H9 (cell line): Measurements from ENCODE around the gene POLE2. TPM values are rescaled to one million over a fixed set of nuclear protein-coding genes. Genes with fewer than 3 reads are reported as not detected.

Experiments used
- DNase-seq: peaks from one replicate; pipeline ENCODE4 v3.0.0-alpha.2; 2017
- H2AFZ ChIP-seq: one replicate; pipeline ENCODE4 v1.6.1; 2013; ENCODE audit warnings: mild to moderate bottlenecking, low read length, control low read depth, moderate library complexity
- H2AK5ac ChIP-seq: 2 replicates; pipeline ENCODE4 v1.6.1; 2013; ENCODE audit warnings: low read length, control low read depth, mixed read lengths; ENCODE audit not compliant: insufficient read length
- H2BK120ac ChIP-seq: one replicate; pipeline ENCODE4 v1.6.1; 2013; ENCODE audit warnings: low read depth, mild to moderate bottlenecking, low read length, control low read depth, inconsistent platforms; ENCODE audit not compliant: poor library complexity, severe bottlenecking
- H2BK12ac ChIP-seq: 2 replicates; pipeline ENCODE4 v1.6.1; 2013; ENCODE audit warnings: low read length, control low read depth, mixed read lengths, low read depth; ENCODE audit not compliant: insufficient read length
- H2BK15ac ChIP-seq: 2 replicates; pipeline ENCODE4 v1.6.1; 2013; ENCODE audit warnings: low read depth, low read length, control low read depth
- H2BK20ac ChIP-seq: one replicate; pipeline ENCODE4 v1.6.1; 2013; ENCODE audit warnings: low read depth, mild to moderate bottlenecking, low read length, control low read depth, inconsistent platforms; ENCODE audit not compliant: poor library complexity, severe bottlenecking
- H2BK5ac ChIP-seq: 2 replicates; pipeline ENCODE4 v1.6.1; 2013; ENCODE audit warnings: low read length, control low read depth, mixed read lengths; ENCODE audit not compliant: insufficient read length
- H3K14ac ChIP-seq: 2 replicates; pipeline ENCODE4 v1.6.1; 2013; ENCODE audit warnings: low read length, control low read depth; ENCODE audit not compliant: insufficient read depth
- H3K18ac ChIP-seq: 2 replicates; pipeline ENCODE4 v1.6.1; 2013; ENCODE audit warnings: low read depth, mild to moderate bottlenecking, mixed read lengths, low read length, control low read depth; ENCODE audit not compliant: insufficient read length
- H3K23ac ChIP-seq: 2 replicates; pipeline ENCODE4 v1.6.1; 2013; ENCODE audit warnings: low read length, control low read depth, mixed read lengths, low read depth; ENCODE audit not compliant: insufficient read length
- H3K23me2 ChIP-seq: 2 replicates; pipeline ENCODE4 v1.6.1; 2013; ENCODE audit warnings: low read depth, mild to moderate bottlenecking, mixed read lengths, low read length, control low read depth; ENCODE audit not compliant: insufficient read length, poor library complexity, severe bottlenecking
- H3K27ac ChIP-seq: 2 replicates; pipeline ENCODE4 v1.5.1; 2013; ENCODE audit warnings: low read length, control low read depth, mixed read lengths, low read depth; ENCODE audit not compliant: insufficient read length
- H3K27me3 ChIP-seq: 2 replicates; pipeline ENCODE4 v1.6.1; 2013; ENCODE audit warnings: low read length, control low read depth, inconsistent platforms; ENCODE audit not compliant: insufficient read depth
- H3K4ac ChIP-seq: 2 replicates; pipeline ENCODE4 v1.6.1; 2013; ENCODE audit warnings: low read depth, mild to moderate bottlenecking, control low read depth, inconsistent platforms, low read length, moderate library complexity
- H3K4me1 ChIP-seq: 2 replicates; pipeline ENCODE4 v1.6.1; 2013; ENCODE audit warnings: low read length, control low read depth, inconsistent platforms; ENCODE audit not compliant: insufficient read depth
- H3K4me2 ChIP-seq: 2 replicates; pipeline ENCODE4 v1.6.1; 2013; ENCODE audit warnings: low read length, control low read depth, mixed read lengths; ENCODE audit not compliant: insufficient read length, insufficient read depth
- H3K56ac ChIP-seq: 2 replicates; pipeline ENCODE4 v1.6.1; 2013; ENCODE audit warnings: low read depth, mild to moderate bottlenecking, mixed read lengths, low read length, control low read depth; ENCODE audit not compliant: insufficient read length
- H3K79me1 ChIP-seq: 2 replicates; pipeline ENCODE4 v1.6.1; 2013; ENCODE audit warnings: low read depth, mild to moderate bottlenecking, moderate library complexity, low read length, control low read depth, inconsistent platforms; ENCODE audit not compliant: insufficient read depth, poor library complexity, severe bottlenecking
- H3K79me2 ChIP-seq: 2 replicates; pipeline ENCODE4 v1.6.1; 2013; ENCODE audit warnings: low read length, control low read depth, inconsistent platforms; ENCODE audit not compliant: insufficient read depth
- H3K9ac ChIP-seq: 2 replicates; pipeline ENCODE4 v1.6.1; 2013; ENCODE audit warnings: low read length, control low read depth, mixed read lengths; ENCODE audit not compliant: insufficient read length; ENCODE audit errors: extremely low read depth
- H3K9me3 ChIP-seq: one replicate; pipeline ENCODE4 v1.6.1; 2013; ENCODE audit warnings: low read depth, low read length, inconsistent platforms; ENCODE audit not compliant: control insufficient read depth
- H3T11ph ChIP-seq: one replicate; pipeline ENCODE4 v1.6.1; 2013; ENCODE audit warnings: mild to moderate bottlenecking, low read length, control low read depth, inconsistent platforms
- H4K20me1 ChIP-seq: one replicate; pipeline ENCODE4 v1.6.1; 2013; ENCODE audit not compliant: control insufficient read depth, insufficient read length, insufficient read depth
- H4K5ac ChIP-seq: 2 replicates; pipeline ENCODE4 v1.6.1; 2013; ENCODE audit warnings: low read depth, mild to moderate bottlenecking, mixed read lengths, low read length, control low read depth; ENCODE audit not compliant: insufficient read length
- H4K8ac ChIP-seq: replicated peaks from 2 replicates; pipeline ENCODE4 v1.6.1; 2013; ENCODE audit warnings: low read length, control low read depth, mixed read lengths, low read depth; ENCODE audit not compliant: insufficient read length
- H4K91ac ChIP-seq: 2 replicates; pipeline ENCODE4 v1.6.1; 2013; ENCODE audit warnings: low read depth, mild to moderate bottlenecking, moderate library complexity, mixed read lengths, low read length, control low read depth; ENCODE audit not compliant: insufficient read length
- H3K27ac Mint-ChIP-seq, 3 experiments: 2 replicates in 2 of 3; 3 replicates in 1 of 3; pipeline ENCODE4 v1.8.0; 2020 to 2021; ENCODE audit warnings: mixed read lengths in 3 of 3, mild to moderate bottlenecking in 1 of 3, moderate library complexity in 1 of 3
- H3K27me3 Mint-ChIP-seq: 2 replicates; pipeline ENCODE4 v1.8.0; 2021; ENCODE audit warnings: low read depth, mild to moderate bottlenecking, moderate library complexity, mixed read lengths
- H3K36me3 Mint-ChIP-seq, 3 experiments: 2 replicates in 2 of 3; 3 replicates in 1 of 3; pipeline ENCODE4 v1.8.0; 2020 to 2021; ENCODE audit warnings: low read depth in 3 of 3, mixed read lengths in 3 of 3; ENCODE audit not compliant: insufficient read depth in 1 of 3
- H3K4me1 Mint-ChIP-seq, 2 experiments: 2 replicates each; pipeline ENCODE4 v1.8.0; 2020; ENCODE audit warnings: mixed read lengths in 2 of 2
- H3K4me3 Mint-ChIP-seq, 2 experiments: 2 replicates in 1 of 2; 3 replicates in 1 of 2; pipeline ENCODE4 v1.8.0; 2020 to 2021; ENCODE audit warnings: mild to moderate bottlenecking in 2 of 2, mixed read lengths in 2 of 2, moderate library complexity in 1 of 2
- H3K9me3 Mint-ChIP-seq, 2 experiments: 2 replicates in 1 of 2; 3 replicates in 1 of 2; pipeline ENCODE4 v1.8.0; 2020; ENCODE audit warnings: mild to moderate bottlenecking in 2 of 2, mixed read lengths in 2 of 2, moderate library complexity in 1 of 2
- CTCF ChIP-seq: fragments of 200-600 bp; sonication (generic); conservative IDR thresholded peaks from 3 replicates; pipeline ENCODE4 v1.8.0; 2021; ENCODE audit warnings: antibody characterized with exemption, mild to moderate bottlenecking
- WGBS: extraction: QIAGEN DNeasy Blood & Tissue Kit; methylation state at CpG from one replicate; pipeline ENCODE4 v1.1.7; 2013; ENCODE audit warnings: missing lambda C conversion rate, low lambda C conversion rate, mixed read lengths; ENCODE audit not compliant: insufficient read length; ENCODE audit errors: extremely low coverage; 5-methylcytosine and 5-hydroxymethylcytosine counted together
- total RNA-seq: library from RNA; stranded (reverse); gene quantifications from 2 replicates; pipeline ENCODE4 v1.2.1, GENCODE V29; 2021

POLE2 gene
- total RNA-seq, 1 experiment from 2014 or later, result 25.7 TPM

GRCh38 chr14:49679271-49679670 is 8.7 kb downstream of the POLE2 start:
- Histone ChIP-seq H2BK20ac (no peak overlapping the region), H3K23me2 (no peaks in the 10 kb centered on the region), H3K9ac (no peak overlapping the region), H2BK120ac (no peak overlapping the region), H4K8ac (no peak overlapping the region), H4K91ac (no peak overlapping the region), H3K4me2 (no peak overlapping the region), H2AFZ (no peak overlapping the region), H3K27ac (no peak overlapping the region), H3K27me3 (no peaks in the 10 kb centered on the region), H3T11ph (no peak overlapping the region), H3K4ac (no peak overlapping the region), H2BK5ac (no peak overlapping the region), H4K20me1 (no peaks in the 10 kb centered on the region), H3K23ac (no peak overlapping the region), H3K79me1 (no peaks in the 10 kb centered on the region), H3K9me3 (no peaks in the 10 kb centered on the region), H3K18ac (no peak overlapping the region), H3K56ac (no peak overlapping the region), H2AK5ac (no peak overlapping the region), H3K79me2 (no peaks in the 10 kb centered on the region), H3K14ac (no peak overlapping the region), H4K5ac (no peak overlapping the region), H3K4me1 (no peaks in the 10 kb centered on the region), H2BK15ac (no peak overlapping the region), H2BK12ac (no peak overlapping the region)
- Mint-ChIP-seq H3K27me3 (no peaks in the 10 kb centered on the region), H3K27ac (no peak overlapping the region), H3K4me3 (no peak overlapping the region), H3K4me1 (no peaks in the 10 kb centered on the region), H3K36me3 (peaks cover 24 to 69% (median 68%) of the 10 kb centered on the region in 3 experiments), H3K9me3 (no peaks in the 10 kb centered on the region)
- DNase-seq, result no peak
- no CpG with 5 or more reads among the region's 2 CpGs for WGBS
- no peak for TF ChIP-seq CTCF
